Measurements from ENCODE around the gene MAMLD1.

Gene MAMLD1

DNA sequence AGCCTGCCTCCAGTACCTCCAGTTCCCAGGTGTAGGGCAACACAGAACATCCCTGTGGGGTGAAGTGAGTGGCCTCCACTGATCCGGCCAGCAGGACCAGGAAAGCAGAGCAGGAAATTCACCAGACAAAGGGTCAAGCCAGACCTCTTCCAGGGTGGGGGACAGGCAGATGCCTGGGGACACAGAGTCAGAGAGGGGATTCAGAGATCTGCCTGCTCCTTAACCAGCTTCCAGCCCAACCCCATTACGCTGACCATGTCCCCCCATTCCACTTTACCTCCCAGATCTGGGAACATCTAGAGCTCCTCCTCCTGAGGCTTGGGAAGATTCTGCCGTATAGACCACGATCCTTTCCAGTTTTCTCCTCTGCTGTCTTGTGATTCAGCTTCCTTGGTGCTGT is 132.4 kb downstream of the MAMLD1 start:
- Histone ChIP-seq H3K9ac (no peak overlapping the region), H3K9me3 (ENCODE audit: control insufficient read depth, low read length) (no peaks in the 10 kb centered on the region), H3K27ac (no peak overlapping the region), H3K27me3 (ENCODE audit: control insufficient read depth, insufficient read depth, low read length) (no peaks in the 10 kb centered on the region), H3K4me3 (ENCODE audit: low read depth, low read length) (no peak overlapping the region), H3K4me1 (no peaks in the 10 kb centered on the region), H3K79me2 (no peaks in the 10 kb centered on the region), H3K4me2 (ENCODE audit: low read length) (no peak overlapping the region), H2AFZ (no peak overlapping the region), H3K36me3 (ENCODE audit: control insufficient read depth, insufficient read depth, low read length) (no peaks in the 10 kb centered on the region)
- TF ChIP-seq, protein P1, sequence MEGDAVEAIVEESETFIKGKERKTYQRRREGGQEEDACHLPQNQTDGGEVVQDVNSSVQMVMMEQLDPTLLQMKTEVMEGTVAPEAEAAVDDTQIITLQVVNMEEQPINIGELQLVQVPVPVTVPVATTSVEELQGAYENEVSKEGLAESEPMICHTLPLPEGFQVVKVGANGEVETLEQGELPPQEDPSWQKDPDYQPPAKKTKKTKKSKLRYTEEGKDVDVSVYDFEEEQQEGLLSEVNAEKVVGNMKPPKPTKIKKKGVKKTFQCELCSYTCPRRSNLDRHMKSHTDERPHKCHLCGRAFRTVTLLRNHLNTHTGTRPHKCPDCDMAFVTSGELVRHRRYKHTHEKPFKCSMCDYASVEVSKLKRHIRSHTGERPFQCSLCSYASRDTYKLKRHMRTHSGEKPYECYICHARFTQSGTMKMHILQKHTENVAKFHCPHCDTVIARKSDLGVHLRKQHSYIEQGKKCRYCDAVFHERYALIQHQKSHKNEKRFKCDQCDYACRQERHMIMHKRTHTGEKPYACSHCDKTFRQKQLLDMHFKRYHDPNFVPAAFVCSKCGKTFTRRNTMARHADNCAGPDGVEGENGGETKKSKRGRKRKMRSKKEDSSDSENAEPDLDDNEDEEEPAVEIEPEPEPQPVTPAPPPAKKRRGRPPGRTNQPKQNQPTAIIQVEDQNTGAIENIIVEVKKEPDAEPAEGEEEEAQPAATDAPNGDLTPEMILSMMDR (IDR thresholded peaks at IDR 0.05), result no peak

DNA sequence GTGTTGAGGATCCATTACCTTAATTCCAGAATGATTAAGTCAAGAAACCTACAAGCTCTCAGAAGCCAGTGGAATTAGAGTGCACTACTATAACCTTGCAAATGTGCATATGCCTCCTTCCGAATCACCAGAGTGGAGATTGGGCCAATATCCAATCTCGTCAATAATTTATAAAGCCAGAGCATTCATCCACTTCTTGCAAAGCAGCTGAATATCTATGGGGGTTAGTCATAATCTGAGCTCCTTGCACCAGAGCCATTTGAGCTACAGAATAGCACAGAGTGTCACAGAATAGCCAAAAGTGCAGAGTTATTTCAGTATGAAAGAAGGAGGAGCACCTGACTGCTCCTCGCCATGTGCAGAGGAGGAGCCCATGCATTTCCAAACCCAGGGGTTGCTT is 136.1 kb downstream of the MAMLD1 start:
- Histone ChIP-seq H3K9me3 (ENCODE audit: control insufficient read depth, low read length) (no peaks in the 10 kb centered on the region), H3K27ac (no peak overlapping the region), H3K4me1 (no peaks in the 10 kb centered on the region), H2AFZ (no peak overlapping the region), H3K4me2 (ENCODE audit: low read length) (no peak overlapping the region), H3K9ac (no peak overlapping the region), H3K4me3 (ENCODE audit: low read depth, low read length) (no peak overlapping the region), H3K79me2 (no peaks in the 10 kb centered on the region), H3K36me3 (ENCODE audit: control insufficient read depth, insufficient read depth, low read length) (no peaks in the 10 kb centered on the region), H3K27me3 (ENCODE audit: control insufficient read depth, insufficient read depth, low read length) (no peaks in the 10 kb centered on the region)
- TF ChIP-seq, protein P1 (IDR thresholded peaks at IDR 0.05), result no peak

DNA sequence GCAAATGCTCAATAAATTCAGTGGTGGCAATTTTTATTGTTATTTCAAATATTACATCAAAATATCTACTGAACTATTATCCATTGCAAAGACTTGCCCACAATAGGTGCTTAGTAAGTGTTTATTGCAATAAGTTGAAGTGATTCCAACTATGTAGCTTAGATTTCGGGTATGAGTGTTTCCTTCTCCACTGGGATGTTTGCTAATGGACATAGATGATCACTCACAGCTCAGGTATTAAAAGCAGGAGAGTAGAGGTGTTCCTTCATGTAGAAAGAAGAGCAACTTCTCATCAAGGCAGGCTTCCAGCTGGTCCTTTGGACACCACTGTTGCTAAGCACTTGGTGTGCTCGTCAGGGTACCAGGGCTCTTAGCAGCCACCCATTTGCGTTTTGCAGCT is 139.0 kb downstream of the MAMLD1 start:
- Histone ChIP-seq H3K27ac (no peak overlapping the region), H3K4me3 (ENCODE audit: low read depth, low read length) (no peak overlapping the region), H2AFZ (no peak overlapping the region), H3K27me3 (ENCODE audit: control insufficient read depth, insufficient read depth, low read length) (no peaks in the 10 kb centered on the region), H3K79me2 (no peaks in the 10 kb centered on the region), H3K4me1 (no peaks in the 10 kb centered on the region), H3K9ac (no peak overlapping the region), H3K36me3 (ENCODE audit: control insufficient read depth, insufficient read depth, low read length) (no peaks in the 10 kb centered on the region), H3K9me3 (ENCODE audit: control insufficient read depth, low read length) (no peaks in the 10 kb centered on the region), H3K4me2 (ENCODE audit: low read length) (no peak overlapping the region)
- TF ChIP-seq, protein P1 (IDR thresholded peaks at IDR 0.05), result no peak

DNA sequence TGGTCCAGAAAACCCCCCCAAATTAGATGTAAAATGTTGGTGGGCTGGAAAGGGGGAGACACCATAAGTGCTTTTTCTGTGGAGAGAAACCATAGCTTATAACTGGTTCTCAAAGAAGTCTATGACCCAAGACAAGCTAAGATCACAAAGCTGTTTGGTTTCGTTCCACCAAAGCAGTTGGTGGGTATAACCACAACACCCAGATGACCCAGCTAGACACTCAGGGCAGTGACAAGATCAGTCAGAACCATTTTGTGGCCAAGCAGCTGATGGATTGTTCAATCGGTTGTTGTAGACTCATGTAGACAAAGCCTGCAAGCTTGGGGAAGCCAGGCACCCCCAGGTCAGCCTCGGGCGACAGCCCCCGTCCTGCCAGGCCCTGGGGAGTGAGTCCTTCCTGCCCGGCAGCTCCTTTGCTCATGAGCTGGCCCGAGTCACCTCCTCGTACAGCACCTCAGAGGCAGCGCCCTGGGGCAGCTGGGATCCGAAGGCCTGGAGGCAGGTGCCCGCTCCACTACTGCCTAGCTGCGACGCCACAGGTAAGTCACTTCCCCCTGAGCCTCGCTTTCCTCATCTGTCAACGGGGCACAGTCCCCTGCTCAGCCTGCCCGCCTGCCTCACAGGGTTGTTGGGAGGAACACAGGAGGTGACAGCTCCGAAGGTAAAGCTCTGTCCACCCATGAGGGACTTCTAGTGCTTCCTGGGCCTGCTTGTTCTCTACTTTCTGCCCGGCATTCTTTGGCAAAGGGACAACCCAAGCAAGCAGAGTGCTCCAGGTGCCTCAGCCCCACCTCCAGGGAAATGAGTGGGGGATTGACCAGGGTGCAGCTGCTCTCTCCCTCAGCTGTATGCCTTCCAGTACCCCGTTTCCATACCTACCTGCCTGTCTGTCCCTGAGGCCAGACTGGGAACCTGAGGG is 140.1 kb downstream of the MAMLD1 start:
- no peaks in the 10 kb centered on the region for H3K79me2 ChIP-seq
- H3K4me2 ChIP-seq (ENCODE audit: low read length), result no peak overlapping the region
- no peak overlapping the region for H3K9ac ChIP-seq
- H3K4me3 ChIP-seq (ENCODE audit: low read depth, low read length), result no peak overlapping the region
- no peak overlapping the region for H3K27ac ChIP-seq
- H3K4me1 ChIP-seq, result no peaks in the 10 kb centered on the region
- no peaks in the 10 kb centered on the region for H3K9me3 ChIP-seq (ENCODE audit: control insufficient read depth, low read length)
- TF ChIP-seq, protein P1 (IDR thresholded peaks at IDR 0.05), result no peak
- no peaks in the 10 kb centered on the region for H3K27me3 ChIP-seq (ENCODE audit: control insufficient read depth, insufficient read depth, low read length)
- no peaks in the 10 kb centered on the region for H3K36me3 ChIP-seq (ENCODE audit: control insufficient read depth, insufficient read depth, low read length)
- H2AFZ ChIP-seq, result no peak overlapping the region

DNA sequence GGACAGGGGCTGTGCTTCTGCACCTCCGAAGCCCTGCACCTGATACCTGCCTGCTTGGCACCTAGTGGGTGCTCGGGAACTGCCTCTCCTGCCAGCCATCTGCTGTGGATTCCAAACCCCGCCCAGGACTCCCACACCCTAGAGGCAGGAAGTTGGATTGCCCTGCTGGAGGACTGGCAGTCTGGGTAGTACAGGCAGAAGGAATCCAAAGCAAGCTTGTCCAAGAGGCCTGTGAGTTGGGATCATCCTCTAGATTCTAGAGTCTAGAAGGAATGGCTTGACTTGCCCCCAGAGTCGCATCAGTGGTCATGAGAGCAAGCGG is 140.7 kb downstream of the MAMLD1 start:
- no peaks in the 10 kb centered on the region for H3K9me3 ChIP-seq (ENCODE audit: control insufficient read depth, low read length)
- no peak overlapping the region for H3K27ac ChIP-seq

More for the DNA sequence above, 140.7 kb downstream of the MAMLD1 start:
- Histone ChIP-seq H3K4me2 (ENCODE audit: low read length) (no peak overlapping the region), H3K9ac (no peak overlapping the region), H2AFZ (no peak overlapping the region), H3K27me3 (ENCODE audit: control insufficient read depth, insufficient read depth, low read length) (no peaks in the 10 kb centered on the region), H3K4me1 (no peaks in the 10 kb centered on the region), H3K4me3 (ENCODE audit: low read depth, low read length) (no peak overlapping the region), H3K79me2 (no peaks in the 10 kb centered on the region), H3K36me3 (ENCODE audit: control insufficient read depth, insufficient read depth, low read length) (no peaks in the 10 kb centered on the region)
- TF ChIP-seq, protein P1 (IDR thresholded peaks at IDR 0.05), result no peak
